Measurements from ENCODE around the gene ENO2. TPM values are rescaled to one million over a fixed set of nuclear protein-coding genes. Genes with fewer than 3 reads are reported as not detected.

ENO2 gene
- total and polyA plus RNA-seq, 12 donors, result 7.4 to 113 (median 35.1) TPM

DNA sequence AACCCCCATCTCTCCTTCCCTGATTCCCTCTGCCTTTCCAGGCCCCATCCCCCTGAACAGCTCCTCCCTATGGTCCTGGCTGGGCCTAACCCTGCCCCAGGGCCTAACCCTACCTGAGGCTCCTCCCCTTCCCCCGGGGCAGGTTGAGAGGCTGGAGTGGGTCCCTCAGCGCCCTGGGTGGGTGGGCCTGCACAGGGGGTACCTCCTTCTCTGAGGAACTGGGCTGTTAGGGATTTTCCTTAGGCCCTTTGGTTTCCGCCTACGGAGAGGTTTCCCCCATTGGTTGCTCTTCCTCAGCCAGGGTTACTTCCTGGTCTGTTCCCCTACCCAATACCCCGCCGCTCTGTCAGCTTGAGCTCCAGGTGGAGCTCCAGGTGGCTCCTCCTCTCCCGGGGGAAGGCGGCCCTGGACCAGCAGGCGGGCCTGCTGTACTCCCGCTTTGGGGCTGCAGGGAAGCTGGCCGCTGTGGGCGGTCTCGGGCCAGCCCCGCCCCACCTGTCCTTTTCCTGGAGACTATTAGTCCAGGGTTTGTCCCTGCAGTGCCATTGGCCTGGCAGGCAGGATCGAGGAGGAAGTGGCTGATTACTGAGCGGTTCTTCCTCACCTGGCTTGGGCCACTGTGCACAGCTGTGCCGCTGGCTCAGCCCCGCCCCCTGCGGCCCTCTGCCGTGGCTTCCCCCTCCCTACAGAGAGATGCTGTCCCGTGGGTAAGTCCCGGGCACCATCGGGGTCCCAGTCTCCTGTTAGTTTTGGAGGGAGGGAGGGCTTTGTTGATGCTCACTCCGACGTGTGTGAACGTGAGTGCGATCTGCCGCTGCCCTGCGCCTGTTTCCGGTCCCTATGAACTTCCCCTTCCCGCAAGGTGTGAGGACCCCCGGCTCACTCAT lies 31.9 kb downstream of the ENO2 start:
- no peaks in the 10 kb centered on the region for H3K9me3 ChIP-seq (replicated peaks in 1 of 3)
- peak overlapping the region in 1 of 4 donors; percentile 60 for H3K4me3 ChIP-seq
- TF ChIP-seq POLR2A (IDR thresholded peaks at IDR 0.05), result peak; percentile 73 to 90
- TF ChIP-seq, protein P1, sequence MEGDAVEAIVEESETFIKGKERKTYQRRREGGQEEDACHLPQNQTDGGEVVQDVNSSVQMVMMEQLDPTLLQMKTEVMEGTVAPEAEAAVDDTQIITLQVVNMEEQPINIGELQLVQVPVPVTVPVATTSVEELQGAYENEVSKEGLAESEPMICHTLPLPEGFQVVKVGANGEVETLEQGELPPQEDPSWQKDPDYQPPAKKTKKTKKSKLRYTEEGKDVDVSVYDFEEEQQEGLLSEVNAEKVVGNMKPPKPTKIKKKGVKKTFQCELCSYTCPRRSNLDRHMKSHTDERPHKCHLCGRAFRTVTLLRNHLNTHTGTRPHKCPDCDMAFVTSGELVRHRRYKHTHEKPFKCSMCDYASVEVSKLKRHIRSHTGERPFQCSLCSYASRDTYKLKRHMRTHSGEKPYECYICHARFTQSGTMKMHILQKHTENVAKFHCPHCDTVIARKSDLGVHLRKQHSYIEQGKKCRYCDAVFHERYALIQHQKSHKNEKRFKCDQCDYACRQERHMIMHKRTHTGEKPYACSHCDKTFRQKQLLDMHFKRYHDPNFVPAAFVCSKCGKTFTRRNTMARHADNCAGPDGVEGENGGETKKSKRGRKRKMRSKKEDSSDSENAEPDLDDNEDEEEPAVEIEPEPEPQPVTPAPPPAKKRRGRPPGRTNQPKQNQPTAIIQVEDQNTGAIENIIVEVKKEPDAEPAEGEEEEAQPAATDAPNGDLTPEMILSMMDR (IDR thresholded peaks at IDR 0.05), result peak in 4 of 6 experiments; percentile 10 to 25 (median 23)
- H3K36me3 ChIP-seq (replicated peaks in 1 of 2), result no peaks in the 10 kb centered on the region
- H3K4me1 ChIP-seq (replicated peaks in 1 of 2), result peaks cover 20 to 55% of the 10 kb centered on the region in 2 donors
- peak overlapping the region; percentile 29 to 97 (median 95) for H3K27ac ChIP-seq
- 13 to 22% (median 16%) methylated on average over 17 to 32 of the region's 32 CpGs for WGBS, 4 donors
- peak; percentile 86 to 96 (median 94) for DNase-seq
- H3K27me3 ChIP-seq, result no peaks in the 10 kb centered on the region
- intact Hi-C loops (cut with DNase I), result no loop called here

DNA sequence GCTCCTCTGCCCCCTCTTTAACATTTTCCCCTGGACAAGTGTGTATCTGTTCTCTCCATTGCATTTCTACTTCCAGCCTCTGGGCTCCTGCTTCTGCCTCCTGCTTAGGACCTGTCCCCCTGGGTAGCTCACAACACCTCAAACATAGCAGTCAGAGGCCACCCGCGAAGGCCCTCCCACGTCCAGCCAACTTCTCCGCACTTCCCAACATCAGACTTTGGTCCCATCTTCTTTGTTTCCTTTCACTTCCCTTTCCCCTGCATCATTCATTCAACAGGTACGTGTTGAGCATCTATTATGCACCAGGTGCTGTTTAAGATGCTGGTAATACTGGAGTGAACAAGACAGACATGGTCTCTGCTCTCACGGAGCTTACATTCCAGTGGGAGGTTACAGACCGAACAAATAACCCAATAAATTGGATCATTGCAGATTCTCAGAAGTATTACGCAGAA lies 32.6 kb downstream of the ENO2 start:
- no peak for TF ChIP-seq POLR2A (IDR thresholded peaks at IDR 0.05)
- TF ChIP-seq, protein P1 (IDR thresholded peaks at IDR 0.05), result no peak
- Histone ChIP-seq H3K27ac (peak overlapping the region in 4 of 5 donors; percentile 69 to 97 (median 95)), H3K4me1 (replicated peaks in 1 of 2) (peaks cover 20 to 48% of the 10 kb centered on the region in 2 donors), H3K9me3 (replicated peaks in 1 of 3) (no peaks in the 10 kb centered on the region), H3K4me3 (peak overlapping the region in 1 of 4 donors; percentile 60), H3K36me3 (replicated peaks in 1 of 2) (no peaks in the 10 kb centered on the region), H3K27me3 (no peaks in the 10 kb centered on the region)
- intact Hi-C loops (cut with DNase I), result no loop called here
- no peak for DNase-seq
- WGBS, 4 donors, result 53 to 59% (median 56%) methylated on average over 8 of the region's 8 CpGs

DNA sequence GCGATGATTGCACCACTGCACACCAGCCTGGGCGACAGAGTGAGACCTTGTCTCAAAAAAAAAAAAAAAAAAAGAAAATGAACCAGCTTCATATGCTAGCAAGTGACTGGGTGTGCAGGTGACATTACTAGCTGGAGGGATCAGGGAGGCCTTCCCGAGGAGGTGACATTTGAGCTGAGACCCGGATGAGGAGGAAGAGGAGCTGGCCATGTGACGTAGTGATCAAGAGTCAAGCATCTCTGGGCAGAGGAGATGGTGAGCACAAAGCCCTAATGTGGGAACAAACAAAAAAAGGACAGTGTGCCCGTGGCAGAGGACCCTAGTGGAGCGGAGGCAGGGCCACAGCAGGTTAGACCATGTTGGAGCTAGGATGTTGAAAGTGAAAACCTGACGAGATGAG lies 33.2 kb downstream of the ENO2 start:
- TF ChIP-seq, protein P1 (IDR thresholded peaks at IDR 0.05), result no peak
- TF ChIP-seq POLR2A (IDR thresholded peaks at IDR 0.05), result no peak
- H3K4me3 ChIP-seq, result no peak overlapping the region
- H3K27me3 ChIP-seq, result no peaks in the 10 kb centered on the region
- WGBS, 4 donors, result 62 to 80% (median 74%) methylated on average over 8 of the region's 8 CpGs
- no peak overlapping the region for H3K27ac ChIP-seq
- intact Hi-C loops (cut with DNase I), result no loop called here
- H3K4me1 ChIP-seq (replicated peaks in 1 of 2), result peaks cover 20 to 42% of the 10 kb centered on the region in 2 donors
- H3K36me3 ChIP-seq (replicated peaks in 1 of 2), result no peaks in the 10 kb centered on the region
- no peak for DNase-seq
- no peaks in the 10 kb centered on the region for H3K9me3 ChIP-seq (replicated peaks in 1 of 3)

DNA sequence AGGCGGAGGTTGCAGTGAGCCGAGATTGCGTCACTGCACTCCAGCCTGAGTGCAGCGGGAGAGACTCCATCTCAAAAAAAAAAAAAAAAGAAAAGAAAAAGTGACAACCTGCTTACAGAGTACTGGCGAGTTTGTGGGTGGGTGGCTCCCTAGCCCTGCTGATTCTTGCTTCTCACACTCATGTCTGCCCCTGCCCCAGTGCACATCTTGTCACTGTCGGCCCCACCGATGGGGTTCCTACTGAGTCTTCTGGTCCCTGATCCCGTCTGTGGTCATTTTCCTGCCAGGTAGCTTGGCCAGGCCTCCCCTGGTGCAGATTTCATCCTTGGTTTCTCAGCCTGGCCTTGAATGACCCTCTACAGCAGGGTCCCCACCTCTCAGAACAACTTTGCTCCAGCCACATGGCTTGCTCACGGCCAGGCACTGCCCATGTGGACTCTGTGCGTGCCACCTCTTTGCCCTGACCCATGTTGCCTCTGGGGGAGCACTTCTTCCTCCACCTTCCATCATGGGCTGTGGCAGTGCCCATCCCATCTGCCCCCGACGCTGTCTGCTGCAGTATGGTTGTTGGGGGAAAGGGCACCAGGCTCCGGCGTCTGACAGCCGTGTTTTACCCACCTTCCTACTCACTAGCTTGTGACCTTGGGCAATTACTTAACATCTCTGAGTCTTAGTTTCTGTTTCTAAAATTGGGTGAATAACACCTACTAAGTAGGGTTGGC lies 34.7 kb downstream of the ENO2 start:
- peak overlapping the region in 2 of 5 donors; percentile 26 to 49 for H3K27ac ChIP-seq
- no peaks in the 10 kb centered on the region for H3K27me3 ChIP-seq
- H3K36me3 ChIP-seq (replicated peaks in 1 of 2), result no peaks in the 10 kb centered on the region
- intact Hi-C loops (cut with DNase I), result no loop called here
- 62 to 68% (median 65%) methylated on average over 15 of the region's 15 CpGs for WGBS, 4 donors
- TF ChIP-seq, protein P1 (IDR thresholded peaks at IDR 0.05), result peak in 4 of 6 experiments; percentile 5 to 25 (median 20)
- TF ChIP-seq POLR2A (IDR thresholded peaks at IDR 0.05), result no peak
- peak in 2 of 7 donors; percentile 26 to 34 for DNase-seq
- no peak overlapping the region for H3K4me3 ChIP-seq
- H3K4me1 ChIP-seq (replicated peaks in 1 of 2), result peaks cover 21 to 35% of the 10 kb centered on the region in 2 donors
- no peaks in the 10 kb centered on the region for H3K9me3 ChIP-seq (replicated peaks in 1 of 3)
